ENCODE data around the gene ONECUT3. TPM values are rescaled to one million over a fixed set of nuclear protein-coding genes. Genes with fewer than 3 reads are reported as not detected.
"Not testable (repeated sequence)": the region's sequence is repeated elsewhere in the genome, so short reads cannot be mapped to it uniquely, and the experiment has no call there.

Gene ONECUT3
- total RNA-seq (not detected), polyA plus RNA-seq (not detected)

DNA sequence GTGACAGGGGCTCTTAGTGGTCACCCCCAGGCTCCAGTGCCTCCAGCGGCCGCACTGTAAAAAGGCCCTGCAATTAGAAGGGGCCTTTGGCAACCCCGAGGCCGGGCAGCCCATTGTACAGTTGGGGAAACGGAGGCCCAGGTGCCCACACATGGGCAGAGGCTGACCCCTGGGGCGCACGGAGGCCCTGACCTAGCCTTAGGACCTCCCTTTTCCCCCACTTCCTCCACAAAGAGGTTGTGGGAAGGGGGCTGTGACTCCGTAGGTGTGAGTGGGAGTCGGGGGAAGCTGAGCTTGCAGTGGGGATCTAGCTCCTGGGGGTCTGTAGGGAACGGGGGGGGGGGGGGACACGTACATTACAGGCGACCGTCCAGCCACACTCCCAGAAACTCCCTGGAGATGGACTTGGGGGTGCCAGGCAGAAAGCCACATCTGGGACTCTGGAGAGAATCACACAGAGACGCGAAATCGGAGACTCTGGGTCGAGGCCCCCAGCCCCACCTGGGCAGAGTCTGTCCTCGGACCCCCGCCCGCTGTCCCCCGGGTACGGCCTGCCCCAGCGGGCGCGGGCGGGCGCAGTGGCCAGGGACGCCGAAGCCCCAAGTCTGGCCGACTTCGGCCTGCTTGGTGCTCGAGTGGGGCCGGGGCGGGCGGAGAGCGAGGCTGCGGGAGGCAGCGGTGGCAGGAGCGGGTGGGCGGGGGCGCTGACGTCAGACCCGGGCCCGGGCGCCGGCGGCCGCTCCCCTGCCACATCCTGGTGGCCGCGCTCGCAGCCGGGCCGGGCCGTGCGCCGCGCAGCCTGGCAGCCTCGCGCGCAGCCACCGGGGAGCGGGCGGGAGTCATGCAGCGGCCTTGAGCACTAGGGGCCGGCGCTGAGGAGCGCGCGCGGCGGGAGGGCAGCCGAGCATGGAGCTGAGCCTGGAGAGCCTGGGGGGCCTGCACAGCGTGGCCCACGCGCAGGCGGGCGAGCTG is at the start of gene ONECUT3:
Gene ONECUT3, plus strand, starts transcription at position 750 of the 972 bp plus-strand sequence. Its CDS starts 157 bp downstream, at position 907.
- 2% methylated on average over 77 of the region's 77 CpGs for WGBS
- DNase-seq (ENCODE audit: extremely low spot score), result no peak
- no peaks in the 10 kb centered on the region for H3K4me1 ChIP-seq (ENCODE audit: insufficient read depth)

DNA sequence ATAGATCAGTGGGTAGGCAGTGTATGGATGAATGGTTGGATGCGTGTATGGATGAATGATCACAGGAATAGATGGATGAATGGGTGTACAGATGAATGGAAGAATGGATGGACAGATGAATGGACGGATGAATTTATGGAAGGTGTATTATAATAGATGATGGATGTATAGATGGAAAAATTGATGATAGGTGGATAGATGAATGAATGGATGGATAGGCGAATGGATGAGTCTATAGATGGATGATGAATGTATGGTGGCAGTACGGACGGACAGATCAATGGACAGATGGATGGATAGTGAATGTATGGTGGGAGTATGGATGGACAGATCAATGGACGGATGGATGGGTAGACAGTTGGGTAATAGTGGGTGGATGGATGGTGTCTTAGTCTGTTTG is 49.0 kb upstream of the ONECUT3 start:
- WGBS, result 91% methylated on average over 6 of the region's 6 CpGs
- Histone ChIP-seq H3K4me1 (ENCODE audit: insufficient read depth) (no peaks in the 10 kb centered on the region), H3K27ac (ENCODE audit: low read depth) (no peak overlapping the region), H3K4me3 (ENCODE audit: low read depth, low read length) (no peak overlapping the region), H3K36me3 (ENCODE audit: insufficient read depth) (no peaks in the 10 kb centered on the region)
- no peak for DNase-seq (ENCODE audit: extremely low spot score)

More for the DNA sequence above, at the start of gene ONECUT3:
- no peaks in the 10 kb centered on the region for H3K36me3 ChIP-seq (ENCODE audit: insufficient read depth)
- no peak within 1 kb of the TSS for H3K27ac ChIP-seq (ENCODE audit: low read depth)
- no peak within 1 kb of the TSS for H3K4me3 ChIP-seq (ENCODE audit: low read depth, low read length)

DNA sequence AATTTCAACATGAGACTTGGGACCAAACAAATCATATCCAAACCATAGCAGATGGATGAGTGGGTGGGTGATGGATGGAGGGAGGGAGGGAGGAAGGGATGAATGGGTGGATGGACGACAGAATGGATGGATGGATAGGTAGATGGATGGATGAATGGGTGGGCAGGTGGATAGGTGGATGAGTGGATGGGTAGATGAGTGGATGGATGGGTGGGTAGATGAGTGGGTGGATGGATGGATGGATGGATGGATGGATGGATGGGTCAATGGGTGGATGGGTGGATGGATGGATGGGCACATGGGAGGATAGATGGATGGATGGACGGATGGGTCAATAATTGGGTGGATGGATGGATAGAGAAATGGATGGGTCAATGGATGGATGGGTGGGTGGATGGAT is 47.9 kb upstream of the ONECUT3 start:
- no peak for DNase-seq (ENCODE audit: extremely low spot score)
- Histone ChIP-seq H3K27ac (ENCODE audit: low read depth) (no peak overlapping the region), H3K36me3 (ENCODE audit: insufficient read depth) (no peaks in the 10 kb centered on the region), H3K4me1 (ENCODE audit: insufficient read depth) (no peaks in the 10 kb centered on the region), H3K4me3 (ENCODE audit: low read depth, low read length) (no peak overlapping the region)
- WGBS, result 85% methylated on average over 2 of the region's 2 CpGs

DNA sequence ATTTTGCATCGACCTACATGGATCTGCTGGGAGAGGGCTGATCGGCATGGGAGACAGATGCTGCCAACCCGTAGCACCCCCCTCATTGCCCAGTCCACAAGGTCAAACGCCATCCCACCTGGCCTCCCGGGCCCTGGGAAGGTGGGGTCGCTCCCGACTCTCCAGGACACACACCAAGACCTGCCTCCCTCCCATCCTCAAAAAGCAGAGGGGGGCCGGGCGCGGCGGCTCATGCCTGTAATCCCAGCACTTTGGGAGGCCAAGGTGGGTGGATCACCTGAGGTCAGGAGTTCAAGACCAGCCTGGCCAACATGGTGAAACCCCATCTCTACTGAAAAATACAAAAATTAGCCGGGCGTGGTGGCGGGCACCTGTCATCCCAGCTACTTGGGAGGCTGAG is 46.7 kb upstream of the ONECUT3 start:
- not testable (repeated sequence) for H3K4me1 ChIP-seq (ENCODE audit: insufficient read depth); H3K4me3 ChIP-seq (ENCODE audit: low read depth, low read length); DNase-seq (ENCODE audit: extremely low spot score); H3K36me3 ChIP-seq (ENCODE audit: insufficient read depth); H3K27ac ChIP-seq (ENCODE audit: low read depth)
- 81% methylated on average over 14 of the region's 14 CpGs for WGBS

DNA sequence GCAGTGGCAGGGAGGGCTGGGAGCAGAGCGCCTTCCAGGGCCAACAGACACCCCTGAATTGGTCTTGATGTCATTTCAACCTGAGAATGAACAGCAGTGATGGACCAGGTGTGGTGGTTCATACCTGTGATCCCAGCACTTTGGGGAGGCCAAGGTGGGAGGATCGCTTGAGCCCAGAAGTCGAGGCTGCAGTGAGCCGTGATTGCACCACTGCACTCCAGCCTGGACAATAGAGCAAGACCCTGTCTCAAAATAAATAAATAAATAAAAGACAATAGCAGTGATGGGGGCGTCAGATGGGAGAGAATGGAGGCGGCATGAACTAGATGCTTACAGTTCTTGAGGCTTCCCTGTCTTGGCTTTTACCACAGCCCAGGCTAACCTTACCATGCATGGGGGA is 46.1 kb upstream of the ONECUT3 start:
- H3K4me1 ChIP-seq (ENCODE audit: insufficient read depth), result no peaks in the 10 kb centered on the region
- no peak overlapping the region for H3K27ac ChIP-seq (ENCODE audit: low read depth)
- H3K36me3 ChIP-seq (ENCODE audit: insufficient read depth), result no peaks in the 10 kb centered on the region
- no peak for DNase-seq (ENCODE audit: extremely low spot score)
- no peak overlapping the region for H3K4me3 ChIP-seq (ENCODE audit: low read depth, low read length)
- WGBS, result 89% methylated on average over 6 of the region's 6 CpGs

DNA sequence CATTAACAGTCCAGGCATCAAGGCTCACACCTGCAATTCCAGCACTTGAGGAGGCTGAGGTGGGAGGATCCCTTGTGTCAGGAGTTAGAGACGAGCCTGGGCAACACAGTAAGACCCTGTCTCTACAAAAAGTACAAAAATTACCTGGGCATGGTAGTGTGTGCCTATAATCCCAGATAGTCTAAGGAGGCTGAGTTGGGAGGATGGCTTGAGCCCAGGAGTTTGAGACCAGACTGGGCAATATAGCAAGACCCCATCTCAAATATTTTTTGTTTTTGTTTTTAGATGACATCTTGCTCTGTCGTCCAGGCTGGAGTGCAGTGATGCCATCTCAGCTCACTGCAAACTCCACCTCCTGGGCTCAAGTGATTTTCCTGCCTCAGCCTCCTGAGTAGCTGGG is 40.1 kb upstream of the ONECUT3 start:
- H3K36me3 ChIP-seq (ENCODE audit: insufficient read depth), result no peaks in the 10 kb centered on the region
- no peak overlapping the region for H3K4me3 ChIP-seq (ENCODE audit: low read depth, low read length)
- H3K4me1 ChIP-seq (ENCODE audit: insufficient read depth), result no peaks in the 10 kb centered on the region
- H3K27ac ChIP-seq (ENCODE audit: low read depth), result no peak overlapping the region
- WGBS, result 73% methylated on average over 2 of the region's 2 CpGs
- no peak for DNase-seq (ENCODE audit: extremely low spot score)

DNA sequence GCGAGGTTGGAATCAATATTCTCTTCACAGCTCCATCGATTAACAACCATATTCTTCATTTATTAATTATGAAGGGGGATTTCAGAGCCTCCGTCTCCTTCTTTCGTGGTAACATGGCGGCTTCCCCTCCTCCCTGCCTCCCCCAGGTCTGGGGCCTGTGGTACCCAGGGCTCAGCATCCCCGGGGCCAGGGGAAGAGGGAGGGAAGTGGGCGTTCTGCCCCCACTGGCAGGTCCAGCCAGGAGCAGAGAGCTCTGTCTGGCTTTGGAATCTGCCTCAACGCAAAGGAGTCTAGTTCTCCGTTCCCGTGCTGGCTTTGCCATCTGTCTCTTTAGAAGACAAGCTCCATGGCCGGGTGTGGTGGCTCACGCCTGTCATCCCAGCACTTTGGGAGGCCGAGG is 37.8 kb upstream of the ONECUT3 start:
- DNase-seq (ENCODE audit: extremely low spot score), result no peak
- H3K36me3 ChIP-seq (ENCODE audit: insufficient read depth), result no peaks in the 10 kb centered on the region
- H3K4me3 ChIP-seq (ENCODE audit: low read depth, low read length), result no peak overlapping the region
- WGBS, result 57% methylated on average over 13 of the region's 13 CpGs
- no peak overlapping the region for H3K27ac ChIP-seq (ENCODE audit: low read depth)
- no peaks in the 10 kb centered on the region for H3K4me1 ChIP-seq (ENCODE audit: insufficient read depth)

DNA sequence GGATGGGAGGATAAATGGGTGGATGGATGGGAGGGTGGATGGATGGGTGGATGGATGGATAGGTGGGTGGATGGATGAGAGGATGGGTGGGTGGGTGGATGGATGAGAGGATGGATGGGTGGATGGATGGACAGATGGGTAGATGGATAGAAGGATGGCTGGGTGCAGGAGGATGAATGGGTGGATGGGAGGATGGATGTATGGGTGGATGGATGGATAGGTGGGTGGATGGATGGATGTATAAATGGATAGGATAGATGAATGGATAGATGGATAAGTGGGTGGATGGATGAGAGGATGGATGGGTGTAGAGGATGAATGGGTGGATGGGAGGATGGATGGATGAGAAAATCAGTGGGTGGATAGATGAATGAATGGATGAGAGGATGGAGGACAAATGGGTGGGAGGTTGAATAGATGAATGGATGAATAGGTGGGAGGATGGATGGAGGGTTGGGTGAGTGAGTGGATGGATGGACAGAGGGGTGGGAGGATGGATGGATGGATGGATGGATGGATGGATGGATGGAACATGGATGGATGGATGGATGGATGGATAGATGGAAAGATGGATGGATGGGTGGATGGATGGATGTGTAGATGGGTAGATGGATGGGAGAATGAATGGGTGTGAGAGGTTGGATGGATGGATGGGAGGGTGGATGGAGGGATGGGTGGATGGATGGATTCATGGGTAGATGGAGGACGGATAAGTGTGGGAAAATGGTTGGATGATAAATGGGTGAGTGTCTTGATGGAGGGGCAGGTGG is 35.9 kb upstream of the ONECUT3 start:
- 88% methylated on average over 1 of the region's 1 CpG for WGBS
- Histone ChIP-seq H3K36me3 (ENCODE audit: insufficient read depth) (no peaks in the 10 kb centered on the region), H3K4me3 (ENCODE audit: low read depth, low read length) (no peak overlapping the region), H3K27ac (ENCODE audit: low read depth) (no peak overlapping the region), H3K4me1 (ENCODE audit: insufficient read depth) (no peaks in the 10 kb centered on the region)
- no peak for DNase-seq (ENCODE audit: extremely low spot score)

DNA sequence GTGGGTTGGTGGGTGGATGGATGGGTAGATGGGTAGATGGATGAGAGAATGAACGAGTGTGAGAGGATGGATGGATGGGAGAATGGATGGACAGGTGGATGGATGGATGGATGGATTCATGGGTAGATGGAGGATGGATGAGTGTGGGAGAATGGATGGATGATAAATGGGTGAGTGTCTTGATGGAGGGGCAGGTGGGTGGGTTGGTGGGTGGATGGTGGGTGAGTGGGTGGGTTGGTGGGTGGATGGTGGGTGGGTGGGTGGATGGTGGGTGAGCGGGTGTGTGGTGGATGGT is 35.4 kb upstream of the ONECUT3 start:
- Histone ChIP-seq H3K4me3 (ENCODE audit: low read depth, low read length) (no peak overlapping the region), H3K36me3 (ENCODE audit: insufficient read depth) (no peaks in the 10 kb centered on the region), H3K27ac (ENCODE audit: low read depth) (no peak overlapping the region), H3K4me1 (ENCODE audit: insufficient read depth) (no peaks in the 10 kb centered on the region)
- no peak for DNase-seq (ENCODE audit: extremely low spot score)
- 90% methylated on average over 2 of the region's 2 CpGs for WGBS

DNA sequence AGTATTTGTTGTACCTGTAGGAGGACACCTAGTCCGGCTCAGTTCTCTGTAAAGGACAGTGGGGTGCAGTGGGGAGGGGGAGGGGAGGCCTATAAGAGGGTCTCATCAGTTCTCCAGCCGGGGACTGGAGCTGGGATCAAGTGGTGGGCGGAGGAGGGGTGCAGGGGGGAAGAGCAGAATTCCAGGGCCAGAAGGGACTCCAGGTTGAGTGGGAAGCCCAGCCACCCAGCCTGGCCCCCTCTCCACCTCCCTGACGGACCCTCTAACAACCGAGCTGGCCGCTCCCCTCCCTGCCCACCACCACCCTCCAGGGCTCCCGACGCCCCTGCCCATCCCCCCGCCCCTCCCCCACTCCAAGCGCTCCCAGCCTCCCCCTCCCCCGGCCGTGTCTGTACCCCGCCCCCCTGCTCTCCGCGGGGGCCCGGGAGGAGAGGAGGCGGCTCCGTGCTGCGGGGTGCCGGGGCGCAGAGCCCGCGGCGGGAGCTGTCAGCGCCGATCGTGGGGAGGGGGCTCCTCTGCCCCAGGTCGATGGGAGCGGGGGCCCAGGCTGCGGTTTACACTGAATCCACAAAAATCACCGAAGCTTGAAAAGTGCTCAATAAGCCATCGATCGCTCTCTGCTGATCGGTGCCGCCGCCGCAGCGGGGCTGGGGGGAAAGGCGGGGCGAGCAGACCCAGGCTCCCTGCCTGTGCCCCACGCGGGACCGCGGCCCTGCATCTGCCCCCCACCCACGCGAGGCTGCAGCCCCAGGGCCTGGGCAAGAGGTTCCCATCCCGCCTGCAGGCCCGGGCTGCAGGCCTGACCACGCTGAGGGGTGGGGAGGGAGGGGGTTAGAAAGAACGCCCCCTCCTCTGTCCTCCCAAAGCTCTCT is 34.6 kb upstream of the ONECUT3 start:
- Histone ChIP-seq H3K4me1 (ENCODE audit: insufficient read depth) (no peaks in the 10 kb centered on the region), H3K36me3 (ENCODE audit: insufficient read depth) (no peaks in the 10 kb centered on the region)
- WGBS, result 3% methylated on average over 50 of the region's 50 CpGs

DNA sequence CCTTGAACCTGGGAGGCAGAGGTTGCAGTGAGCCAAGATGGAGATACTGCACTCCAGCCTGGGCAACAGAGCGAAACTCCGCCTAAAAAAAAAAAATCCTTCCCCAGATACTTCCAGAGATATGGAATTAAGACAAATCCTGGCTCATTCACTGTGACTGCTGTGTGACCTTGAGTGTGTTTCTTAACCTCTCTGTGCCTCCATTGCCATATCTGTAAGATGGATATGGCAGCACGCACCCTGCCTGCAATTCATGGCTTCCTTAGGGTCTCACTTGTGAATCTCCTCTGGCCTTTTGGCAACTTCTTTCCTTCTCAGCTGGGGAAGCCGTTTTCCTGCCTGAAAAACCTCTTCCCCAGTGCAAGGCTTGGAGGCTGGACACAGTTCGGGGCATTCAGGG is 33.8 kb upstream of the ONECUT3 start:
- no peak overlapping the region for H3K27ac ChIP-seq (ENCODE audit: low read depth)
- no peak for DNase-seq (ENCODE audit: extremely low spot score)
- H3K4me3 ChIP-seq (ENCODE audit: low read depth, low read length), result no peak overlapping the region
- H3K36me3 ChIP-seq (ENCODE audit: insufficient read depth), result no peaks in the 10 kb centered on the region
- H3K4me1 ChIP-seq (ENCODE audit: insufficient read depth), result no peaks in the 10 kb centered on the region
- 77% methylated on average over 5 of the region's 5 CpGs for WGBS

More for the DNA sequence above, 34.6 kb upstream of the ONECUT3 start:
- no peak for DNase-seq (ENCODE audit: extremely low spot score)
- H3K4me3 ChIP-seq (ENCODE audit: low read depth, low read length), result no peak overlapping the region
- H3K27ac ChIP-seq (ENCODE audit: low read depth), result no peak overlapping the region

DNA sequence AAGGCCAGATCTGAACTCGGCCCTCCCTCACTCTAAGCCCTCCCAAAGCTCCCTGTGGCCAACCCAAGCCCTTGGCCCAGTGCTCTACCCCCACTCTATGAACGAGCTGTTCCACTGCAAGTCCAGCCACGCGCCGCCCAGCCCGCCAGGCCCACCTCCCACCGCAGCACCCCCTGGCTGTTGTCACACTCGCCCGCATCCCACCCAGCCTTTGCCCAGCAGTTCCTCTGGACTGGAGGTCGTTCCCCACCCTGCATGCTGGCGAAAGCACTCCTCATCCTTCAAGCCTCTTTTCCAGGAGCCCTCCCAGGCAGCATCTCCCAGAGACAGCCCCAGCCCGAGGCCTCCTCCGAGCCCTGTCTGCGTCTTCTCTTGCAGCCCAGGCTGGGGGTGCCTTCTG is 33.1 kb upstream of the ONECUT3 start:
- no peak overlapping the region for H3K27ac ChIP-seq (ENCODE audit: low read depth)
- H3K4me3 ChIP-seq (ENCODE audit: low read depth, low read length), result no peak overlapping the region
- H3K4me1 ChIP-seq (ENCODE audit: insufficient read depth), result no peaks in the 10 kb centered on the region
- WGBS, result 40% methylated on average over 14 of the region's 14 CpGs
- H3K36me3 ChIP-seq (ENCODE audit: insufficient read depth), result no peaks in the 10 kb centered on the region
- DNase-seq (ENCODE audit: extremely low spot score), result no peak
